IPS-18c (cell line): ENCODE measurements around the gene KIF6.

ENCODE experiments used
- H3K4me3 ChIP-seq: 2 replicates; pipeline ENCODE4 v1.7.0; 2013; ENCODE audit warnings: low read depth, mild to moderate bottlenecking, low read length, moderate library complexity; ENCODE audit not compliant: insufficient read depth
- H3K9me3 ChIP-seq: one replicate; pipeline ENCODE4 v1.6.1; 2013; ENCODE audit warnings: mild to moderate bottlenecking, low read length, moderate library complexity; ENCODE audit not compliant: control insufficient read depth, insufficient read depth

Gene KIF6

GRCh38 chr6:39553860-39554802 is 171.1 kb downstream of the KIF6 start:
- Histone ChIP-seq H3K9me3 (no peaks in the 10 kb centered on the region), H3K4me3 (no peak overlapping the region)

DNA sequence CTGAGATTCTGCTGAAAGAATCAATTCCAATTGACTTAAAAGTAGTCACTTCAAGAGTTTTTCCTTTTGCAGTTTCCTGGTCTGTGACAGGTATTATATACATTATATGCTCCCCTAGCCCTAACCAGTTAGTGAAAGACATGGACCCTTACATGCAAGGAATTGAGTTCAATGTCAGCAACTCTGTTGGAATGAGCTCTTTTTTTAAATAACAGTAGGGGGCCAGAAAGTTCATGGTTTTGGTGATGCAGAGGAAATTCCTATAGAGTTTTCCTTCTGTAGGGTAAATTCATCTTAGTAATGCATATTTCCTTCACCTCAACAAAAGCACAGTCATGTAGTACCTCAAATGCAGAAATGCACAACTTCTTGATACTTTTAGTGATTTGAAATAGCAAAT is 172.2 kb downstream of the KIF6 start:
- Histone ChIP-seq H3K4me3 (no peak overlapping the region), H3K9me3 (no peaks in the 10 kb centered on the region)

- Histone ChIP-seq H3K9me3 (no peaks in the 10 kb centered on the region), H3K4me3 (no peak overlapping the region)
Observed at GRCh38 chr6:39550191-39550590, 175.0 kb downstream of the KIF6 start.

DNA sequence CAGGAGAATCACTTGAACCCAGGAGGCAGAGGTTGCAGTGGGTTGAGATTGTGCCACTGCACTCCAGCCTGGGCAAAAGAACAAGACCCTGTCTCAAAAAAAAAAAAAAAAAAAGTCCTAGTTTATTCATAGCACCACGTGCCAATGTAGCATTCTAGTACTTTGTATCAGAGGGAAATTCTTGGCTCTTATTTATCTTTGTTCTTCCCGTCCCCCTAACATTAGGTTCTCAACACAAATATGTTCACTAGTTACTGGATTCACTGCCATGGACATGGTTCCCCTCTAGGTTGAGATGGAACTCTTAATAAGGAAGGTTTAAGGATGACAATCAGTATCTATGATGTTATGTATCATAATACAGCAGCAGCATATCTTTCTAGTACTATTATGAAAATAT is 178.5 kb downstream of the KIF6 start:
- Histone ChIP-seq H3K4me3 (no peak overlapping the region), H3K9me3 (no peaks in the 10 kb centered on the region)

GRCh38 chr6:39543950-39544349 is 181.3 kb downstream of the KIF6 start:
- Histone ChIP-seq H3K9me3 (no peaks in the 10 kb centered on the region), H3K4me3 (no peak overlapping the region)

- H3K4me3 ChIP-seq: no peak overlapping the region
- H3K9me3 ChIP-seq: no peaks in the 10 kb centered on the region
Observed at GRCh38 chr6:39543095-39543494, 182.1 kb downstream of the KIF6 start.

DNA sequence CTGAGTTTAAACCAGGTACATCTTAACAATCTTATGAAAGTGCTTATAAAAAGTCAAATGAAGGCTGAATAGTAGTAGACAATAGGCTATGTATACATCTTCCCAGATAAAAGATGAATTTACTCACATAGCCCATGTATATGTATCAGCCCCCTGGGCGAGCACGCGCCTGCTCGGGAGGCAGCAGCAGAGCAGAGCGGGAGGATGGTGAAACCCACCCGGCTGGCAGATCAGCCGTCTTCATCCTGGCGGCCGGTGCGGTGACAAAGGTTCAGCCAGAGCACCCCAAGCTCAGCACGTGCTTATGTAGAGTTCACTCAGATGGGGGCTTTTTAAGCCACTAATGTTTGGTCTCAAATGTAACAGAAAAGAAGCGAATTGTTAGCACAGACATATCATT is 184.8 kb downstream of the KIF6 start:
- no peaks in the 10 kb centered on the region for H3K9me3 ChIP-seq

GRCh38 chr6:39530201-39530759 is 194.9 kb downstream of the KIF6 start:
- H3K4me3 ChIP-seq: no peak overlapping the region
- peaks cover 2% of the 10 kb centered on the region for H3K9me3 ChIP-seq

More for the DNA sequence above, 184.8 kb downstream of the KIF6 start:
- no peak overlapping the region for H3K4me3 ChIP-seq

DNA sequence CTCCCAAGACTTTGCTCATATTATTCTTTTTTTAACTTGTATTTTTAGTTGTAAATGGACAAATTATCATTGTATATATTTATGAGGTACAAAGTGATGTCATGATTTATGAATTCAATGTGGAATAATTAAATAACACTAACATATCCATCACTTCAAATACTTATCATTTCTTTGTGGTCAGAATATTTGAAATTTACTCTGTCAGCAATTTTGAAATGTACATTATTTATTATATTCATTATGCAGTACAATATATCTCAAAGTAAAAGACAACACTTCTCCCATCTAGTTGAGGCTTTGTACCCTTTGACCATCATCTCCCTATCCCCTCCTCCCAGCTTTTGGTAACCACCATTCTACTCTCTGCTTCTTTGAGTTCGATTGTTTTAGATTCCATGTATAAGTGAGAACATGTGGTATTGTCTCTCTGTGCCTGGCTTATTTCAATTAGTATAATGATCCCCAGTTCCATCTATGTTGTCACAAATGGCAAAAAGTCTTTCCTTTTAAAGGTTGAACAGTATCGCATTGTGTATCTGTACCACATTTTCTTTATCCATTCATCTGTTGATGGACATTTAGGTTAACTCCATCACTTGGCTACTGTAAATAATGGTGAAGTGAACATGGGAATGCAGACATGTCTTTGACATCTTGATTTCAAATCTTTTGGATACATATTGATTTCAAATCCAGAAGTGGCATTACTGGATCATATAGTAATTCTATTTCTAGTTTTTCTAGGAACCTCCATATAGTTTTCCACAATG is 197.2 kb downstream of the KIF6 start:
- Histone ChIP-seq H3K4me3 (no peak overlapping the region), H3K9me3 (no peaks in the 10 kb centered on the region)

DNA sequence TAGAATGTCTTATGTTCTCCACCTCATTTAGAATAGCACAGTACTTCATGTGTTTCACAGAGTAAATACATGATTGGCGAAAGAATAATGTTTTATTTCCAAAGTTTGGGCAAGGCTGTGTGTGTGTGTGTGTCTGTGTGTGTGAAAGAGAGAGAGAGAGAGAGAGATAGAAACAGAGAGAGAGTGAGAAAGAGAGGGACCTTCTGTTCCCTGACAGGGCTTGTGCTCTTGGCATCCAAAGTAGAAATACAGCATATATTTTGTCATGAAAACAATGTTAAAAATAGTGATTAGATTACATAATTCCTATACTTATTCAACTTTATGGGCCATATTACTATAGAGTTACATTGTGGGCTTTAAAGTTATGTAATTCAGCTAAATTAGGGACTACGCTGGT is 201.2 kb downstream of the KIF6 start:
- Histone ChIP-seq H3K4me3 (no peak overlapping the region), H3K9me3 (no peaks in the 10 kb centered on the region)

DNA sequence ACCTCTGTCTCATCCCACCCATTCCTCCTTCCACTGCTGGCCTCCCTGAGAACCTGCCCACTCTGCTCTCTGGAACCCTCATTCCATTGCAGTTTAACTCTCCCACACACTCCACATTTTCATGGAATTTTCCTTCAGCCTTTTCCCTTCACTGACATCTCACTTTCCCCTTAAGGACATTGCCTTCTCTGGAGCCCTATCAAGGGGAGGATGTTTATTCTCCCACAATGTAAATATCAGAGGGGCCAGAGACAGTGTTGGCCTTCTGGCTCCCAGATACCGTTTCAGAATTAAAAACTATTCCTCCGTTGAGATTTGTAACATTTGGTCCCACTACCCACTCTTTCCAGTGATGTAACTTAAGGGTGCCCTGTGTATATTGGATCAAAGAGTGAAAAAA is 203.2 kb downstream of the KIF6 start:
- H3K4me3 ChIP-seq: no peak overlapping the region
- H3K9me3 ChIP-seq: no peaks in the 10 kb centered on the region

GRCh38 chr6:39520916-39521315 is 204.3 kb downstream of the KIF6 start:
- H3K4me3 ChIP-seq: no peak overlapping the region
- no peaks in the 10 kb centered on the region for H3K9me3 ChIP-seq

DNA sequence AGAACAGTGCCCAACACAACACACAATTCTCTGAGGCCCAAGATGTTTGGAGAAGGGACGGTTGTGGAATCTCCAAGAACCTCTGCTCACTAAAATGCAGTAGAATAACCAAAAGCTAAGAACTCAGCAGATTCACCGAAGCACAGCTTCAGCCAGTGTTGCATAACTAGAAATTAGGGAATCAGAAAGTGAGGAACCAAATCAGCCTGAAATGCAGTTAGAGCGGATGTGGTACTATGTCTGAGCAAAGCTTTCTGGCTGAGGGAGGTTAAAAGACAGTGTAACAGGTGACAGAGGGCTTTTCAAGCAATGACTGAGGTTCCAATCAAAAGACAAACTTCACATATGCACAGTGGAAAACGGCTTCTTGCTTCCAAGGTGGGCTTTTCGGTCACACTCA is 204.8 kb downstream of the KIF6 start:
- no peaks in the 10 kb centered on the region for H3K9me3 ChIP-seq
- H3K4me3 ChIP-seq: no peak overlapping the region

DNA sequence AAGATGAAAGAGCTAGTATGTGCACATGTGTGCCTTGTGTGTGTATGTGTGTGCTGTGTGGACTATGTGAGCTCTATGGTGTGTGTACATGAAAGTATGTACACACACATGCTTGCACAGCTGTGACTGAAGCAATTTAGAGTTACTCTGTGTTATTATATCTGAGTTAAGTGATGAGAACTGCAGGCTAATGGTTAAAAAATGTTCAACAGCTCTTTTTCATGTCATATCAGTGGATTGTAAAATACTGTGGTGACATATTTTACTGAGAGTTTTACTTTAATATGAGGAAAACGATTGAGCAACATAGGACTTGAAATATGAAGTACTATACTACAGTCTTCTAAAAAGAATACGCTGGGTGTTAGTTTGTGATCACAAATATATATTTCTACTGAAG is 207.0 kb downstream of the KIF6 start:
- Histone ChIP-seq H3K4me3 (no peak overlapping the region), H3K9me3 (no peaks in the 10 kb centered on the region)

DNA sequence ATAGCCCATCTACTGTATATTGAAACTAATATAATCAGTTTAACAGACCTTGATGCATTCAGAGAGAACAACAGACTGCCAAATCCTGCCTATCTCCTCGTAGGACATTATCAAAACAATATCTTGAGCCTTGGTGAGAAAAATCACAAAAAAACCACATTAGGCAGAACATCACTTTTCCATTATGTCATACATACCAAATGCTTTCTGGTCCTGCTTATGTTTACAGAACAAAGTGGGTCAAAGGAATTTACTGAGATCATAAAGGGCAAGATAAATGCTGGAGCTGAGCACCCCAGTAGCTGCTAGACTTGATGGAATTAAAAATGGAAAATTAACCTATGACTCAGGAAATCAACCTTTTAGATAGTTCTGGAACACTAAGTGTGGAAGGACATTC is 207.5 kb downstream of the KIF6 start:
- no peak overlapping the region for H3K4me3 ChIP-seq
- no peaks in the 10 kb centered on the region for H3K9me3 ChIP-seq

GRCh38 chr6:39516471-39516870 is 208.7 kb downstream of the KIF6 start:
- Histone ChIP-seq H3K9me3 (no peaks in the 10 kb centered on the region), H3K4me3 (no peak overlapping the region)

GRCh38 chr6:39515471-39515870 is 209.7 kb downstream of the KIF6 start:
- no peaks in the 10 kb centered on the region for H3K9me3 ChIP-seq

DNA sequence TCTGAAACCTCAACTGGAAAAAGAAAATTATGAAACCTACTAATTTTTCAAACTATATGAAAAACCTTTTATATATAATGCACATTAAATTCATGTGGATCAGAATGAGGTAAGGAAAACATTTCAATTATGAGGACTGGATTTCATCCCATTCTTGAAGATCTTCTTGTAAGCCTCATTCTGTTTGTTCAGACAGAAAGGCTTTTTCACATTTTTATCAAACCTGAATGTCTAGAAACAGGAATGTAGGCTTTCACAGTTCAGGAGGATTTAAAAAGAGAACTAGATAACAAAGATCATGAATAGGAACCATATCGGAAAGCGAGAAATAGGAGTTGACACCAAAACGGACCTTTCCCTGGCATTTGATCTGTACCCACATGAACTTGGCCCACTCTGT is 210.2 kb downstream of the KIF6 start:
- H3K9me3 ChIP-seq: no peaks in the 10 kb centered on the region
- no peak overlapping the region for H3K4me3 ChIP-seq

More at GRCh38 chr6:39515471-39515870, 209.7 kb downstream of the KIF6 start:
- no peak overlapping the region for H3K4me3 ChIP-seq
